Measurements from ENCODE around the gene PGLYRP4. TPM values are rescaled to one million over a fixed set of nuclear protein-coding genes. Genes with fewer than 3 reads are reported as not detected.

Gene PGLYRP4
- total RNA-seq, 2 experiments from 2014 or later: not detected

DNA sequence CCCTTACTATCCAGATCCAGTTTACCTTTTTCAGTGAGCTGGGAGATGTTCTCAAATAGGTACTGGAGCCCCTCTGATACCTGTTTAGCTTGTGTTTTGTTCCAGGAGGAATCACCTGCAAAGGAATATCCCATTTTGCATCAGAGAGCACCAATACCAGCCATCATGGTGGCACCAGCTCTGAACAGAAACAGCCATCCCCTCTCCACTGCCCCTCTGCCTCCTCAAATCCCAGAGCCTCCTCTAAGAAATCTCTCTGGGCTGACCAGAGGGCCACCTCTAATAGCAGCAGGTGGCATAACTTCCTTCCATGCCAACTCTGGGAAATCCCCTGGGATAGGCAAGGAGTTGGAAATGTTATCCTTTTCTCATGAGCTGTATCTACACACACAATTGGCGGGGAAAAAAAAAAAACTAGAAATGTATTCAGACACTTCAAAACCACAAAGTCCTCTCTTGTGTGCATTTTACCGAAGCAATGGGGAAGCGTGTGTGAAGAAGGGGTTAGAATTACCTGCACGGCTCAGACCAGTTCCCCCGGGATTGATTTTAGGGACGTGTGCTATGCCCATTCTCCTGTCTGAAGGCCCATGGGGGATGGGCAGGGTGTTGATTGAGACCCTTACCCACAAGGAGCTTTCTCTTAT, 2.4 kb downstream of the PGLYRP4 start:
- CTCF ChIA-PET (ENCODE audit: unreplicated experiment): no interaction called here
- no TSS peak for BruUV-seq (replicated peaks)
- Histone ChIP-seq H3K79me2 (ENCODE audit: insufficient read depth, low read depth, low read length) (no peaks in the 10 kb centered on the region), H3K27ac (ENCODE audit: low read depth, low read length, poor library complexity, severe bottlenecking) (no peak overlapping the region), H3K9me3 (ENCODE audit: low read length) (no peaks in the 10 kb centered on the region), H4K20me1 (ENCODE audit: insufficient read depth, low read length) (no peaks in the 10 kb centered on the region), H3K4me1 (ENCODE audit: insufficient read depth, low read length, poor library complexity, severe bottlenecking) (no peaks in the 10 kb centered on the region), H3K9me2 (ENCODE audit: insufficient read depth, low read length) (no peaks in the 10 kb centered on the region), H3K4me3 (ENCODE audit: low read depth, low read length, poor library complexity, severe bottlenecking) (no peak overlapping the region), H3K4me2 (ENCODE audit: low read length) (no peak overlapping the region), H3K36me3 (ENCODE audit: insufficient read depth, low read length) (no peaks in the 10 kb centered on the region), H2AFZ (ENCODE audit: low read length) (no peak overlapping the region)
- POLR2A ChIA-PET: no interaction called here
- TF ChIP-seq EZH2phosphoT487 (IDR thresholded peaks at IDR 0.05; ENCODE audit: borderline replicate concordance, low read depth, low read length): no peak
- TF ChIP-seq, protein P1, sequence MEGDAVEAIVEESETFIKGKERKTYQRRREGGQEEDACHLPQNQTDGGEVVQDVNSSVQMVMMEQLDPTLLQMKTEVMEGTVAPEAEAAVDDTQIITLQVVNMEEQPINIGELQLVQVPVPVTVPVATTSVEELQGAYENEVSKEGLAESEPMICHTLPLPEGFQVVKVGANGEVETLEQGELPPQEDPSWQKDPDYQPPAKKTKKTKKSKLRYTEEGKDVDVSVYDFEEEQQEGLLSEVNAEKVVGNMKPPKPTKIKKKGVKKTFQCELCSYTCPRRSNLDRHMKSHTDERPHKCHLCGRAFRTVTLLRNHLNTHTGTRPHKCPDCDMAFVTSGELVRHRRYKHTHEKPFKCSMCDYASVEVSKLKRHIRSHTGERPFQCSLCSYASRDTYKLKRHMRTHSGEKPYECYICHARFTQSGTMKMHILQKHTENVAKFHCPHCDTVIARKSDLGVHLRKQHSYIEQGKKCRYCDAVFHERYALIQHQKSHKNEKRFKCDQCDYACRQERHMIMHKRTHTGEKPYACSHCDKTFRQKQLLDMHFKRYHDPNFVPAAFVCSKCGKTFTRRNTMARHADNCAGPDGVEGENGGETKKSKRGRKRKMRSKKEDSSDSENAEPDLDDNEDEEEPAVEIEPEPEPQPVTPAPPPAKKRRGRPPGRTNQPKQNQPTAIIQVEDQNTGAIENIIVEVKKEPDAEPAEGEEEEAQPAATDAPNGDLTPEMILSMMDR (conservative IDR thresholded peaks at IDR 0.05; ENCODE audit: low read length): no peak
- no peak for DNase-seq (ENCODE audit: low spot score)
- intact Hi-C loops (cut with micrococcal nuclease; ENCODE audit: unreplicated experiment): no loop called here

DNA sequence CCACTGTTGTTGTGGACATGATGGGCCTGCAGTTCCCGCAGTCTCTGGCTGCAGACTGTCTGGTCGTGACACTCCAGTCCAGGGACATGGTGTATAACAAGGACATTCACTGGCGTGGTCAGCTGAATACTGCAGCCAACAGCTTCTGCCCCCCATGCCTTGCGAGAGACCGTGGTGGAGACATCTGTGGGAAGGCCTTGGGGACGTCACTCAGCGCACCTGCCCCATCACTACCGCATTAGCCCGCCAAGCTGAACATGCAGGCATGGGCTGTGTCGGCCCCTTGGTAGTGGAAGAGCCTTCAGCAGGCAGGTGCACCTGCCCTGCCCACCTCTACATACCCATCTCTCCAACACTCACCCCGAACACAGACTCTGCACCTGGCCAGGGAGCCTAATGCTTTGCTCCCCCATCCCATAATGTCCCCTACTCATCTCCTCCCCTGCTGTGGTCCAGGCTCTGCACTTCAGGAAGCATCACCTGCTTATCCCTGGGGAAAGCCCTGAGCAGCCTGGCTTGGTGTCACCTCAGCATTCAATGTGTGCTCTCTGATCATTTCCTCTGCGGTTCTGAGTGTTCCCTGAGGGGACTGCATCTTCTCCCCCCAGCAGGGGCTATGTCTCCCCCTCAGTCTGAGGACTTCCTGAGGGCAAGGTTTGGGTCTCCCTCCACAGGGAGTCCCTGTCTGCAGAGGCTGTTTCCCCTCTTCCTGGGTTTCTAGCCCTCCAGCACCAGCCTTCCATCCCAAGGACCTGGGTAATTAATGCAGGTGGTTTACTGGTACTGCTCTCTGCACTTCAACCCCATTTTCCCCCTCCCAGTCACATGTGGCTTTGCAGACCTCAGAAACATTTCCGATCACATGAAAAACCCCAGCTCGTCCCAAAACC, 3.2 kb downstream of the PGLYRP4 start:
- POLR2A ChIA-PET: no interaction called here

More for the DNA sequence above, 3.2 kb downstream of the PGLYRP4 start:
- no peaks in the 10 kb centered on the region for H4K20me1 ChIP-seq (ENCODE audit: insufficient read depth, low read length)
- no peaks in the 10 kb centered on the region for H3K36me3 ChIP-seq (ENCODE audit: insufficient read depth, low read length)
- no peaks in the 10 kb centered on the region for H3K79me2 ChIP-seq (ENCODE audit: insufficient read depth, low read depth, low read length)
- DNase-seq (ENCODE audit: low spot score): no peak
- intact Hi-C loops (cut with micrococcal nuclease; ENCODE audit: unreplicated experiment): no loop called here
- TF ChIP-seq, protein P1 (conservative IDR thresholded peaks at IDR 0.05; ENCODE audit: low read length): no peak
- no peak for TF ChIP-seq EZH2phosphoT487 (IDR thresholded peaks at IDR 0.05; ENCODE audit: borderline replicate concordance, low read depth, low read length)
- no peaks in the 10 kb centered on the region for H3K9me3 ChIP-seq (ENCODE audit: low read length)
- CTCF ChIA-PET (ENCODE audit: unreplicated experiment): no interaction called here
- no peak overlapping the region for H3K27ac ChIP-seq (ENCODE audit: low read depth, low read length, poor library complexity, severe bottlenecking)
- no peak overlapping the region for H3K4me2 ChIP-seq (ENCODE audit: low read length)
- no peak overlapping the region for H3K4me3 ChIP-seq (ENCODE audit: low read depth, low read length, poor library complexity, severe bottlenecking)
- H2AFZ ChIP-seq (ENCODE audit: low read length): no peak overlapping the region
- no peaks in the 10 kb centered on the region for H3K9me2 ChIP-seq (ENCODE audit: insufficient read depth, low read length)
- no TSS peak for BruUV-seq (replicated peaks)
- H3K4me1 ChIP-seq (ENCODE audit: insufficient read depth, low read length, poor library complexity, severe bottlenecking): no peaks in the 10 kb centered on the region
